Stimulated activated CD8-positive, alpha-beta memory T cell treated with anti-CD3 and anti-CD28 coated beads, Interleukin-15, amount 100 ng/mL, for 48 hours (primary cell): Measurements from ENCODE around the gene PRKCB.
"Not testable (repeated sequence)": the region's sequence is repeated elsewhere in the genome, so short reads cannot be mapped to it uniquely, and the experiment has no call there.

Source experiments
- DNase-seq, 2 donors: peaks; one replicate each; pipeline ENCODE4 v3.0.0-alpha.2; 2020; ENCODE audit warnings: low read depth in 2 of 2

The PRKCB gene

GRCh38 chr16:23902748-23903414 lies 67.1 kb downstream of the PRKCB start:
- DNase-seq, result no peak

GRCh38 chr16:23905027-23905426 lies 69.2 kb downstream of the PRKCB start:
- DNase-seq, result no peak

- no peak for DNase-seq
Measured at GRCh38 chr16:23907457-23907902, 71.7 kb downstream of the PRKCB start.

- no peak for DNase-seq
Measured at GRCh38 chr16:23907903-23908302, 72.1 kb downstream of the PRKCB start.

GRCh38 chr16:23908790-23909189 lies 73.0 kb downstream of the PRKCB start:
- no peak for DNase-seq

GRCh38 chr16:23909792-23910418 lies 74.1 kb downstream of the PRKCB start:
- no peak for DNase-seq

GRCh38 chr16:23914946-23915530 lies 79.3 kb downstream of the PRKCB start:
- no peak for DNase-seq

- DNase-seq, result not testable (repeated sequence)
Measured at GRCh38 chr16:23916552-23916951, 80.8 kb downstream of the PRKCB start.

GRCh38 chr16:23917621-23918020 lies 81.8 kb downstream of the PRKCB start:
- DNase-seq, result no peak

GRCh38 chr16:23920446-23920845 lies 84.7 kb downstream of the PRKCB start:
- DNase-seq, result no peak

- DNase-seq, result peak in 1 of 2 donors; percentile 16
Measured at GRCh38 chr16:23920899-23921298, 85.1 kb downstream of the PRKCB start.

- DNase-seq, result no peak
Measured at GRCh38 chr16:23922406-23922805, 86.6 kb downstream of the PRKCB start.

GRCh38 chr16:23924128-23924527 lies 88.3 kb downstream of the PRKCB start:
- no peak for DNase-seq

GRCh38 chr16:23927796-23928195 lies 92.0 kb downstream of the PRKCB start:
- no peak for DNase-seq

GRCh38 chr16:23929237-23929636 lies 93.5 kb downstream of the PRKCB start:
- DNase-seq, result no peak

- DNase-seq, result no peak
Measured at GRCh38 chr16:23929856-23930255, 94.1 kb downstream of the PRKCB start.

- DNase-seq, result no peak
Measured at GRCh38 chr16:23930791-23931190, 95.0 kb downstream of the PRKCB start.

- DNase-seq, result no peak
Measured at GRCh38 chr16:23931199-23931598, 95.4 kb downstream of the PRKCB start.

GRCh38 chr16:23933650-23934049 lies 97.9 kb downstream of the PRKCB start:
- not testable (repeated sequence) for DNase-seq

GRCh38 chr16:23934610-23935236 lies 98.9 kb downstream of the PRKCB start:
- no peak for DNase-seq

GRCh38 chr16:23940111-23940510 lies 104.3 kb downstream of the PRKCB start:
- no peak for DNase-seq

GRCh38 chr16:23941025-23941424 lies 105.2 kb downstream of the PRKCB start:
- DNase-seq, result no peak
